Suprapubic skin (tissue), 4 donors: ENCODE results near the gene PTPRD. TPM values are rescaled to one million over a fixed set of nuclear protein-coding genes. Genes with fewer than 3 reads are reported as not detected.

Source experiments
- DNase-seq, 2 donors: peaks; one replicate each; pipeline ENCODE4 v3.0.0-alpha.2; 2019; ENCODE audit warnings: low spot score in 2 of 2
- H3K27ac ChIP-seq: fragments of 200-600 bp; sonication (generic); one replicate; pipeline ENCODE4 v1.5.1; 2019
- H3K27me3 ChIP-seq: fragments of 200-600 bp; sonication (generic); one replicate; pipeline ENCODE4 v1.5.1; 2019
- H3K36me3 ChIP-seq: fragments of 200-600 bp; sonication (generic); one replicate; pipeline ENCODE4 v1.5.1; 2019
- H3K4me1 ChIP-seq: fragments of 200-600 bp; sonication (generic); one replicate; pipeline ENCODE4 v1.5.1; 2019
- H3K4me3 ChIP-seq: fragments of 200-600 bp; sonication (generic); one replicate; pipeline ENCODE4 v1.5.1; 2019; ENCODE audit warnings: mild to moderate bottlenecking
- H3K9me3 ChIP-seq: fragments of 200-600 bp; sonication (generic); one replicate; pipeline ENCODE4 v1.5.1; 2019
- CTCF ChIP-seq, 2 donors: fragments of 200-600 bp in 1 of 2; fragments of 450-650 bp in 1 of 2; sonication (generic) in 1 of 2; IDR thresholded peaks; one replicate each; pipeline ENCODE4 v1.5.1; 2016 to 2019; ENCODE audit warnings: antibody characterized with exemption in 2 of 2, mild to moderate bottlenecking in 1 of 2, moderate library complexity in 1 of 2
- EP300 ChIP-seq: sonication (generic); formaldehyde crosslinking; IDR thresholded peaks from one replicate; pipeline ENCODE4 v1.6.1; 2017; ENCODE audit warnings: antibody characterized with exemption
- POLR2A ChIP-seq, 2 donors: fragments of 450-650 bp; IDR thresholded peaks; one replicate each; pipeline ENCODE4 v1.6.1; 2017; ENCODE audit warnings: antibody characterized with exemption in 2 of 2, mild to moderate bottlenecking in 2 of 2, moderate library complexity in 2 of 2
- POLR2AphosphoS5 ChIP-seq, 3 donors: sonication (generic); formaldehyde crosslinking; IDR thresholded peaks; one replicate each; pipeline ENCODE4 v1.6.1; 2017; ENCODE audit warnings: antibody characterized with exemption in 3 of 3
- WGBS: methylation state at CpG from one replicate; pipeline ENCODE4 v1.1.5; 2018; 5-methylcytosine and 5-hydroxymethylcytosine counted together
- total RNA-seq, 4 donors: library from RNA; depleted of rRNA; stranded (reverse); fragments of >200 nt; gene quantifications; one replicate each; pipeline ENCODE4 v1.1.0, GENCODE V29; 2016

PTPRD gene
- total RNA-seq, 4 donors from 2014 or later, result 0.49 to 3.3 (median 2.5) TPM

GRCh38 chr9:8331507-8332330, 2281.1 kb downstream of the PTPRD start:
- no peaks in the 10 kb centered on the region for H3K27me3 ChIP-seq
- no peak for DNase-seq
- no peaks in the 10 kb centered on the region for H3K36me3 ChIP-seq
- TF ChIP-seq POLR2AphosphoS5 (IDR thresholded peaks at IDR 0.05) (no peak), CTCF (IDR thresholded peaks at IDR 0.05) (no peak), EP300 (no peak), POLR2A (IDR thresholded peaks at IDR 0.05) (no peak)
- 86% methylated on average over 15 of the region's 15 CpGs for WGBS
- H3K9me3 ChIP-seq, result no peaks in the 10 kb centered on the region
- H3K4me1 ChIP-seq, result no peaks in the 10 kb centered on the region
- H3K4me3 ChIP-seq, result no peak overlapping the region
- H3K27ac ChIP-seq, result no peak overlapping the region

GRCh38 chr9:8329561-8330283, 2283.1 kb downstream of the PTPRD start:
- H3K36me3 ChIP-seq, result no peaks in the 10 kb centered on the region
- no peak for TF ChIP-seq POLR2AphosphoS5 (IDR thresholded peaks at IDR 0.05)
- no peak for TF ChIP-seq EP300
- no peak for TF ChIP-seq POLR2A (IDR thresholded peaks at IDR 0.05)
- DNase-seq, result no peak
- 86% methylated on average over 3 of the region's 13 CpGs for WGBS
- no peak overlapping the region for H3K27ac ChIP-seq
- H3K4me1 ChIP-seq, result no peaks in the 10 kb centered on the region
- H3K9me3 ChIP-seq, result no peaks in the 10 kb centered on the region
- no peaks in the 10 kb centered on the region for H3K27me3 ChIP-seq
- H3K4me3 ChIP-seq, result no peak overlapping the region

GRCh38 chr9:8315211-8315610, 2297.6 kb downstream of the PTPRD start:
- Histone ChIP-seq H3K27ac (no peak overlapping the region), H3K4me3 (no peak overlapping the region), H3K36me3 (no peaks in the 10 kb centered on the region), H3K4me1 (no peaks in the 10 kb centered on the region), H3K9me3 (no peaks in the 10 kb centered on the region), H3K27me3 (no peaks in the 10 kb centered on the region)
- WGBS, result 93% methylated on average over 5 of the region's 5 CpGs
- DNase-seq, result no peak
- no peak for TF ChIP-seq CTCF (IDR thresholded peaks at IDR 0.05)
- TF ChIP-seq POLR2AphosphoS5 (IDR thresholded peaks at IDR 0.05), result no peak
- no peak for TF ChIP-seq POLR2A (IDR thresholded peaks at IDR 0.05)
- no peak for TF ChIP-seq EP300

- TF ChIP-seq POLR2AphosphoS5 (IDR thresholded peaks at IDR 0.05) (no peak), CTCF (IDR thresholded peaks at IDR 0.05) (no peak), POLR2A (IDR thresholded peaks at IDR 0.05) (no peak), EP300 (no peak)
- Histone ChIP-seq H3K36me3 (no peaks in the 10 kb centered on the region), H3K4me3 (no peak overlapping the region)
Measured at GRCh38 chr9:8309258-8309657, 2303.5 kb downstream of the PTPRD start.

GRCh38 chr9:8304720-8305119, 2308.1 kb downstream of the PTPRD start:
- no peak overlapping the region for H3K4me3 ChIP-seq
- no peaks in the 10 kb centered on the region for H3K36me3 ChIP-seq
- no peaks in the 10 kb centered on the region for H3K4me1 ChIP-seq
- no peak overlapping the region for H3K27ac ChIP-seq
- 82% methylated on average over 2 of the region's 2 CpGs for WGBS
- DNase-seq, result no peak
- TF ChIP-seq POLR2A (IDR thresholded peaks at IDR 0.05) (no peak), CTCF (IDR thresholded peaks at IDR 0.05) (no peak), POLR2AphosphoS5 (IDR thresholded peaks at IDR 0.05) (no peak), EP300 (no peak)
- peaks cover 13% of the 10 kb centered on the region for H3K9me3 ChIP-seq
- no peaks in the 10 kb centered on the region for H3K27me3 ChIP-seq

More at GRCh38 chr9:8309258-8309657, 2303.5 kb downstream of the PTPRD start:
- Histone ChIP-seq H3K27ac (no peak overlapping the region), H3K4me1 (no peaks in the 10 kb centered on the region), H3K9me3 (peaks cover 9% of the 10 kb centered on the region), H3K27me3 (no peaks in the 10 kb centered on the region)
- DNase-seq, result no peak
